AML-193 (cell line): ENCODE measurements around the gene TEX29.

Experiments
- DNase-seq, 2 experiments: peaks; one replicate each; lab custom pipeline; 2025; lab: John Stamatoyannopoulos, UW

Gene TEX29

DNA sequence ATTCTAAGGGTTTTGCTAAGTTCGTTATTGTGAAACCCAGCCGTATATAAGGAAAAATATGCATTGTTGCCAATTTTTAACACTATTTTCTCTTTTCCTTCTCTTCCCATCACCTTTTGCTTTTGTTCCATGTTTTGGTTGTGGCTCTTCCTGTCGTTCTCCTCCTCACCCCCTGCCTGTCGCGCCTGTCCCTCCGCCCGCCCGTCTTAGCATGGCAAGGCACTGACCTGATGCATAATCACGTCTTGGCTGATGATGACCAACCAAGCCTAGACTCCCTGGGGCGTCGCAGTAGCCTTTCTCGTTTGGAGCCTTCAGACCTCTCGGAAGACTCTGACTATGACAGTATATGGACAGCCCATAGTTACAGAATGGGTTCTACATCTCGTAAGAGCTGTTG, 28.5 kb upstream of the TEX29 start:
- no peak for DNase-seq

DNA sequence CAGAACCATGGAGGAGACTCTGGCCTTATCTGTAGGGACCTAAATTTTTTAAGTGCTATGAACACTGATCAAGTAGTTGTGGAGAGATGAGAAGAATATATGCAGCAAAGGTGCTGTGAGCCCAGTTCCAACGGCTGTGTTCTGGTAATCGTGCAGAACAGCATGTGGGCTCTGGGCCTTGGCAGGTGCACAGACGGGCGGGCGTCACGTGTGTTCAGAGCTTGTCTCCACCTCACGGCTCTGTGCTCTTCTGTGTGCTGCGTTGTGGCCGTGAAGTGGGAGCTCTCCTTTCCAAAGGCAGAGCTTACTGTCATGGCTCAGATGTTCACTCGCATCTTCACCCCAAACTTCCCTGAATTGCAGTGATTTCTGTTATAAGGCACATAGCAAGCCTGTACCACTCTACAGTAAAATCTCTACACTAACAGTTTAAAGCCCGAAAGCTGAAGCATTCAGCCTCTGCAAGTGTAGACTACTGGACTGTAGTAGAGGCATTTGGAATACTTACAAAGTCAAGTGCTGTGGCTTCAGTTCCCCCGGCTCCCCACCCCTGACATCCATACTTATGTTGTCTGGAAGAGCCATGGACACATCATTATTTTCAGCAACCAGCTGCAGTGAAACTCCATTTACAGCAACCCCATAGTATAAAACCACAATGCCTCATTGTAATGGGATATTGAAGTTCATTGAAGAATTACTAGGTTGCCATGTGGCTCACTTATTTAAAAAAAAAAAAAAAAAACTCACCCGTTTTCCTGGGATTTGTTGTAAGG, 27.5 kb upstream of the TEX29 start:
- no peak for DNase-seq

DNA sequence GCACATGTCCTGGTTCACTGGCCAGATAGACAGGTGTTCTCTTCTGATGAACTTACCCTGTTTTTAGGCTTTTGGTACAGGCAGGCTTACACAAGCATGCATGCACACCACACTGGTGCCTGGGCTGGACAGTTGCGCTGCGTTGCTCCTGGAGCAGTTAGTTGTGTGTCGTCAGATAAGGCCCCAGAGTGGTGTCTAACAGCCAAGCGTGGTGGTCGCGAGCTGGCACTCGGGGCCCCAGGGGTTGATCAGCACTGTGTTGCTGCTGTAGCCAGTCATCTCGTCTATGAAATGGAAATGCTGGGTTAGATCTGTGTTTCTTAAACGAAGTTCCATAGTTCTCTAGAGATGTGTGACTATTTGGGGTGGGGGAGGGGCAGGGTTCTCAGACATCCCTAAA, 24.6 kb upstream of the TEX29 start:
- DNase-seq, result no peak

DNA sequence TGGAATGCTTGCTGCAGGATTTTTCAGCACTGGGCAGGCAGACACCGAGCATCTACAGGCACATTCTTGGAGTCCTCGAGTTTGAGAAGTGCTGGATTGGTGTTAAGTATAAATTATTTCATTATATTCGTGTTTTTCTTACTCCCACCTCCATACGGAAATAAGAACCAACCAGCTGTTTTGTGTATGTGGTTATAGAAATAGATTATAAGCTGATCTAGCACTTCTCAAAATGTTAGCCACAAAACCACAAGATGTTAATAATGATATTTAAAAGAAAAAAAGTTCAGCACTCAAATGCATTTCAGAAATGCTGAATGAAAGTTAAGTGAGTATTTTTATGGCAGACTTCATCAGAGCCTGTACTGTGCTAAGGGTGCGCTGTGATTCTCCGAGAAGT, 24.0 kb upstream of the TEX29 start:
- DNase-seq, result no peak

DNA sequence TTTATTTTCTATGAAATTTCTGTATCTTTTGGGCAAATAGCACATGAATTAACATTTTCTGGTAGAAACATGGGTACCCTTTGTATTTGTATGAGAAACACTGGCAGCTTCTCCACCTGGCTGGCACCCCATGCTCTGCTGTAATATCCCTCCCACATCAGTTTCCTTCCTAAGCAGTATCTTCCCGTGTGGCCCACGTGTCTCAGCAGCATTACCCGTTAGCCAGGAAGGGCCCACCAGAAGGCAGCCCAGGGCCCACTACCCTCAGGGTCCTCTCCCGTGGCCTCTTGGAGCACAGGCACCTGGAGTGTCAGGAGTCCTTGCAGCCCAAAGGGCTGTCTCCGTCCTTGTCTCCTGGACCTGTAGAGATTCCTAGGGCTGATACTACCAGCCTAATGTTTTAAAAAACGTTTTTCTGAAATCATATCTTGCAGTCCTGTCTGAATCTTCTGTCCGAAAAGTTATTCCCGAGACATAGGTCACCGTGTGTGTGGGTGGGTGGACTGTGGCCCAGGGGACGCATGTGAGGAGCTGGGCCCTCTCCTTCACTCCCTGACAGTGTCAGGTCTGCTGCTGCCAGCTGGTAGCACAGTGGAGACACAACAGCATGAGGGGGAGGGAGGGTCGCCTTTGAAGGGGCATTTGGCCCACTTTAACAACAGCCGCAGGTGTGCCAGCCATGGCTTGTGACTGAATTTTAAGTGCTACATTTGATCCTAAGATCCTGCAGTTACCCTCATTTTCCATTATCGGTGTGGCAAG, 22.0 kb upstream of the TEX29 start:
- no peak for DNase-seq

DNA sequence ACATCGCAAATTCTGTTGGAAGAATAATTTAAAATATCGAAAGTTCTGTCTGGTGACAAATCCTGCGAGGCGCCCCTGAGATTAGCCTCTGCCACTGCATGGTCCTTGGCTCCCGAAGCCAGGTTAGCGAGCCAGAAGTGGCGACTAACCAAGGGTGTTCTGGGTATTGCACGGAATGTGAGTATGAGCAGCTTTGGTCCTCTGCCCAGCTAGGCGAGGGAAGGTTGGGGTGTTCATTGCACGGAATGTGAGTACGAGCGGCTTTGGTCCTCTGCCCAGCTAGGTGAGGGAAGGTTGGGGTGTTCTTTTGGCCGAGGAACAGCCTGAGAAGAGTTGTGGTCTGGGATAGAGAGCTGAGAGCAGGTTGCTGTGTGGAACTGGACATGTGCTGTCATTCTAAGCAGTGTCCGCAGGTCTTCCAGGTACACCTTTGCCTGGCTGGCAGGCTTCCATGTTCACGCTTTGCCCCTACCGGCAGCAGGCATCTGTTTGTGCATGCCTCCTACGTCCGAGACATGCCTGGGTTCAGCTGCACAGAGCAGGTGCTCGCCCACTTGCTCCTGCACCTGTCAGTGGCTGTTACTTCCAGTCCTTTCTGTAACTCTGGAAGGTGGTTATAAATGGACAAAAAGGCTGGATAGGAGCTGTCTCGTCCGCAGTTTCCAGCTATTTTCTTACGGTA, 18.3 kb upstream of the TEX29 start:
- DNase-seq, result no peak

DNA sequence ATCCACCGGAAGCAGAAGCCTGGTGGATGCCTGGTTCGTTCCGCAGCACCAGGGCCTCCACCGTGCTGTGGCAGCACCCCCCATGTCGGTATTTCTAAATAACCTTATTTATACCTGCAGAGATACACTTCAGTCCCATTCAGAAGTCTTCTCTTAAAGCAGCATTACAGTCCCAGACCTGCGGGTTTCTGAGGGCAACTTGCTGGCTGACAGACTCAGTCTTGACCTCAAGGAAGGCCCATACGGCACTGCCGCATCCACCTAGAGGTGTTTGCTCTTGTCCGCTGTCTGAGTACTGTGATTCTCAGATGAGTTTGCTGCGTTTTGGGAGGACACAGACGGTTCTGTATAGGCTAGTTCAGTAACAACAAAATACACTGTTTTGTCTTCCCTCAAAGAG, 16.9 kb upstream of the TEX29 start:
- DNase-seq, result no peak

DNA sequence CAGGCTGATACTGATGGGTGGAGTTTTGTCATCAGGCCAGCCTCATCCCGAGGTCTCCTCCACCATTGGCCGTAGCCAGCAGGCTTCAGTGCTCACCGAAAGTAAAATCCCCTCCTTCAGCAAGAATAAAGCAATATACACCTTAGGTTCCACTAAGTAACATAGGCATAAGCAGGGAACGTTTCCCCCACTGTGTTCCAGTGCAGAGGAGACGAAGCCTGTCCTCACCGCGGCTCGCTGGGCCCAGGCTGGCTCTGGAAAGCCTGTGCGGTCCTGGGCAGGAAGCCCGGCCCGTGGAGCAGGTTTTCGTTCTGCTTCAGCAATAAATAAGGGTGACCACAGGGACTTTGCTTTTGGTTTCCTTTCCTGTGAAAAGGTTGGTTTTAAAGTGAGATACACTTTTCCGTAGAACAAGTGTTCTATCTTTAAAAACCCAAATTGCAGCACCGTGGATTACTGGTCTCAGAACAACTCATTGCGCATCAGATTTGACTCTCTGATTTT, 16.3 kb upstream of the TEX29 start:
- no peak for DNase-seq

DNA sequence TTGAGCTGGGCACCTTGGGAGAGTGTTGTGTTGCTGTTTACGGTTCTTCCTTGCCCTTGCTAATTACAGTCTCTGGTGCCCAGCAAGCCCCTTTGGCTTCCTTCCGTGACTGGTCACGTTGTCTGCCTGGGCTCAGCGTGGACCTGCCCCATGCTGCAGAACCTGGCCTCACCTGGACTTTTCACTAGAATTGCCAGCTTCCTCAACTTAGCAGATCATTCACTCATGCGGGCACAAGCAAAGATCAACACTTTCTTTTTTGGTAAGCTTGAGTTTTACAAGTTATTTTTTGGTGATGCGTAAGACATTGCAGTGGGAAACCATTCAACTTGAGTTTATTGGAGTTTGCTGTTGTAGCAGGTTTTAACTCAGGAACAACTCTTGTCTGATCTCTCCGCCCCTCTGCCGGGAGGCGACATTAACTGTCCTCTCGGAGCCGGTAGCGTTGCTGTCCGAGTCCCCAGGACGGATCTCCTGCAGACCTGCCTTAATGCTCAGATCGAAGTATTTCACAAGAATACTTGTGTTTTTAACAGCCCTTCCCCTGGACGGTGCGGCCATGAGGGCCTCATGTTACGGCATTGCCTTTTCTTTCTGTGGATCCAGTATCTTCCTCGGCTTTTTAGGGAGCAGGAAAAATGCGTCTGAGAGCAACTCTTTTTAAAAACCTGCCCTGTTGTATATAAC, 15.7 kb upstream of the TEX29 start:
- DNase-seq, result no peak

DNA sequence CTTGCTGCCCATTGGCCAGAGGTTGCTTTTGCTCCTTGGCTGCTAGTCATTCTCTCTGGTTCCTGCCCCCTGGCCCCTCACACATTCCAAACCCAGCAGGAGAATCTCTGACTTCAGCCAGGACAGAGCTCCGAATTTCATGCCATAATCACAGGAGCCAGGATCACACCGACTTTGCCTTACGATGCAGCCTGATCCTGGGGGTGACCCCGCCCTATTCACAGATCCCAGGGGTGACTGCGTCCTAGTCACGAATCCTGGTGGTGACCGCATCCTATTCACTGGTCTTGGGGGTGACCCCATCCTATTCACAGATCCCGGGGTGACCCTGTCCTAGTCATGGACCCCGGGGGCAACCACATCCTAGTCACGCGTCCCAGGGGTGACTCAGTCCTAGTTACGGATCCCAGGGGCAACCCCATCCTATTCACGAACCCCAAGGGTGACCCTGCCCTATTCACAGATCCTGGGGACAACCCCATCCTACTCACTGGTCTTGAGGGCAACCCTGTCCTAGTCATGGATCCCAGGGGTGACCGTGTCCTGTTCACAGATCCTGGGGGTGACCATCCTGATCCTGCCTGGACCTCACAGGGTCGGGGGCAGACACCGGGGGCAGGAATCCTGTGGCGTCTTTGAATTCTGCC, 7.4 kb upstream of the TEX29 start:
- DNase-seq, result no peak

DNA sequence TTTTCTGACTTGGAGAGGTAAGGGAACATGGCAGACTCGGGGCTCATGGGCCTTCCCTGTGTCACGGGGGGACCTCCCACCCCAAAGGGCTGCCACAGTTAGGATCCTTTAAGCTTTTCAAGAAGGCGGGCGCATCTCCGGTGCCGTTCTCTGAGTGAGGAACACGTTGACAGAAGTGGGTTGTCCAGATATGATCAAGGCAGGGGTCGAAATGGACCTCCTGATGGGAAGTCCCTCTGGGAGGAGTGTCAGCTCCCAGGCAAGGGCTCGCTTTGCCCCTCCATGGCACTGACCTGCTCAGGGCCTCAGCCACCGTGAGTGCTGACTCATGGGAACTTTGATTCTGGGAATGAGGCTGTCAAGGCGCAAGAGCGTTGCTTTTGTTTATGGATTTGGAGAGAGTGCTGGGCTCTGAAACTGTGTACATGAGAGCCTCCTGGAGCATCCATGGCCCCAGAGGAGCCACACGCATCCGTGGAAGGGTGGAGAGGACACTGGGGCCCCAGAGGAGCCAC, 6.5 kb upstream of the TEX29 start:
- DNase-seq, result no peak

DNA sequence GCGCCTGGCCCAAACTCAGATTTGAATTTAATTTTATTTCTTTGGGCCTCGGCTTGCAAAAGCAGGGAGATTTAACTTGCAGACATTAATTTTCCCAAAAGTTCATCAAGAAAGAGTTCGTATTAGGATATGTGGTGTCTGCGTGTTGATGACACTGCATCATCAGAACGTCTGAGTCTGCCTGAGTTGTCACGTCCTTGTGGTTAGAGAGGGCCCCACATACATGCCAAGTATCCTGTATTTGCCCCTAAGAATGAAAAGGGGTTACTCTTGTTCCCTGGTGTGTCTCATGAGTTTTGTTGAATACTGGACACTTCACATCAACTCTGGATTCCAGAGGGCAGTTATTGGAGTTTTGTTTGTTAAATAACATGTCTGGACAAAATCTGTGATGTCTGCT, 5.6 kb upstream of the TEX29 start:
- DNase-seq, result no peak

DNA sequence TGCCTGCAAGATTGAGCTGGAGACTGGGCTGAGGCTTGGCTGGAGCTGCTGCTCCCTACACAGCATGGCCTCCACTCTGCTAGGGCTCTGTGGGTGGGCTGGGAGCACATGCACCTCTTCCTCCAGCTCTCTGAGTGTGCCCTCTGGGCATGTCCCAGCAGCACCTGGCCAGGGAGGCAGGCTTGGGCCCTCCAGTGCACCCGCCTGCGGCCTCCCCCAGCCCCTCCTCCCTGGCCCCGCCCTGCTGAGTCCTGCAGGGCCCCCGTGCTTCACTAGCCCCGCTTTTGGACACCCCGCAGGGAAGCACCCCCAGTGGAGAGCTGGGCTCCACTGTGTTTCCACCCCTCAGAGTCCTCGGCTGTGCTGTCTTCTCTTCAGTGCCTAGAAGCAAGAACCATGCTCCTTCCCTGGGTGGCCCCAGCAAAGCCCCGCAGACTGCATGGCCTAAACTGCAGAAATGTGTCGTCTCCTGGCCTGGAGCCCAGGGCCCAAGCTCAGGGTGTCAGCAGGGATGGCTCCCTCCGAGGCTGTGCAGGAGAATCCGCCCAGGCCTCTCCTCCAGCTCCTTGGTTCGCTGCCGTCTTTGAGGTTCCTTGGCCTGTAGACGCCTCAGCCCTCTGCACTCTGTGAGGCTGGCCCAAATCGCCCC, 5.0 kb upstream of the TEX29 start:
- DNase-seq, result no peak

DNA sequence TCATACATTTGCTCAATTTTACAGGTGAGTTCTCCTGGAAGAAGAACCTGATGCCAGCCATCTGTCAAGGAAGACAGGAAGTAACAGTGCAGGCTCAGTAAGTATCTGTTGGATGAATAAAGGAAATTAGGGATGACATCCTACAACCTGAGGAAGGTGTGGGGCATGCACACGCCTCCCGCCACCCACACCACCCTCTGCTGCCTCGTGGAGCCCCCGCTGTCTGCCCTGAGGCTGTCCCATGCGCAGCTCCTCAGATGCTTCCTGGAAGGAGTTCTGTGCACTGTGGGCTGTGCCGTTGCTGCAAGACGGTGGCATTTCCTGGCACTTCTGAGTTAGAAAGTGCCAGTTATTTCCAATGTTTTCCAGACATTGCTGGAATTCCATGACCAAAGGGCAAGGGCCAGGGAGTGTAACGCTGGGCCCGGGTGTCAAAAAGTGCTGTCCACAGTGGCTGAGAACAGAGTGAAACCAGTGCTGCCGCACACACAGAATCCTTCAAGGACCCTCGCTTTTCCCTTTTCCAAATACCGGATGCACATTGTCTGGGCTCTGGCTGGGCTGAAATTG, 4.2 kb upstream of the TEX29 start:
- no peak for DNase-seq

DNA sequence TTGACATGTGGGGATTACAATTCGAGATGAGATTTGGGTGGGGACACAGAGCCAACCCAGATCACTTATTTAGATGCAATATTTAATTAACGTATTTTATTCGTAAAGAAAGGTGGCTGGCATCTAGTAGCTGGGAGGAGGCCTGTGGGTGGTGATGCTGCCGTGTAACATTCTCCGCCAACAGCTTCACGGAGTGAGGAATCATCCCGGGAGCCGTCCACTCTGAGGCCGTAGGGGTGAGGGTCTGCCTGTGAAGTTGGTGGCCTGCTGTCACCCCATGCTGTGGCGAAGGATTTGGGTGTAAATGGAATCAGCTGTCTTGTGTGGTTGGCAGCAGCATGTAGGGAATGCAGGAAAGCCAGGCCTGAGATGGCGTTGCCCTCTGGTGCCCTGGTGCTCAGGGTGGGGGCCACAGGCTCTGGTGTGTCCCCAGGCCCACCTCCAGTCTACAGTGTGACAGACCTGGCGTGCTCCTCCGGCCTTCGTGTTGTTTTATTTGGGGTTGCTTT, 3.3 kb upstream of the TEX29 start:
- no peak for DNase-seq

DNA sequence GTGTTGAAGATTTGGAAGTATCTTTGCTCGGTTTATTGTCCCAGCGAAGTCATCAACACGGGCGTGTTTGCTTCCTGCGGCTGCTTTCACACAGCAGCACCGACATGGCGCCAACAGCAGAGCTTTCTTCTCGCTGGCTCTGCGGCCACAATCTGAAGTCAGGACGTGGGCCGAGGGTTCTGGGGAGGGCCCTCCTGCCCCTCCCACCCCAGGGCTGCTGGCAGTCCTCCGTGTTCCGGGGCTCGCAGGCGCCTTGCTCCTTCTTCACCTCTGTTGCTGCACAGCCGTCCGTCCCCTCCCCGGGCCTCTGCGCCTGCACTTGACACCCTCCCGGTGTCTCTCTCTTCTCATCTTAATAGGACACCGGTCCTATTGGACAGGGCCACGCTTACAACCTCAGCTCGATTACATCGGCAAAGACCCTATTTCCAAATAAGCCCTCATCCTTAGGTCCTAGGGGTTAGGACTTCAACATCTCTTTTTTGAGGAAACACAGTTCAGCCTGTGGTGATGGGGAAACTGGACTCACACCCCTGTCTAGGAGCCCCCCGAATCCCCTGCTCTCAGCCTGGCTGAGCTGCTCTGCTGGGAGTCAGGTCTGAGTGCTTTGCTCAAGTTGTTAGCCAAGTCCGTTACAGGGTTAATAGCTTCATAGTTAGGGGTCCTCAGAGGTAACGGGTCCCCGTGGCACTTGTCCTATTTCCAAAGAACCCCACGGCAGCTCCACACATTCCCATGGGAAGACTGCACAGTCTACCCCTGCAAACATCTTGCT, 2.7 kb upstream of the TEX29 start:
- DNase-seq, result no peak

DNA sequence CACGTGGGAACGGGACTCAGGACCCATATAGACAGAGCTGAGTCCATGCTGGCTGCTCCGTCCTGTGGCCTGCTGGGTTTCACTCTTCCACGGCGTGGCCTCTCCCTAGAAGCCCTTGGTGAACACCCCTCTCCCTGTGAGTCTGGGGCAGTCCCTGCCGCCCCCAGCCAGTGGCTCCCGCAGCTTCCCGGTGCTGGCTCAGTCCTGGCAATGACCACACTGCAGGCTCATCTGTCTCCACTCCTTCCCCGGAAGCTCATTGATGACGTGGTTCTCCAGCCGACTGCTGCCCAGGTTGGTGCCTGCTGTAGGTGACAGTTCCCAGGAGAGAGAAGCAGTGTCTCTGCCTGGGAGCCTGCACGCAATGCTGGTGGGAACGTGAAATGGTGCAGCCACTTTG, 2.1 kb upstream of the TEX29 start:
- no peak for DNase-seq

DNA sequence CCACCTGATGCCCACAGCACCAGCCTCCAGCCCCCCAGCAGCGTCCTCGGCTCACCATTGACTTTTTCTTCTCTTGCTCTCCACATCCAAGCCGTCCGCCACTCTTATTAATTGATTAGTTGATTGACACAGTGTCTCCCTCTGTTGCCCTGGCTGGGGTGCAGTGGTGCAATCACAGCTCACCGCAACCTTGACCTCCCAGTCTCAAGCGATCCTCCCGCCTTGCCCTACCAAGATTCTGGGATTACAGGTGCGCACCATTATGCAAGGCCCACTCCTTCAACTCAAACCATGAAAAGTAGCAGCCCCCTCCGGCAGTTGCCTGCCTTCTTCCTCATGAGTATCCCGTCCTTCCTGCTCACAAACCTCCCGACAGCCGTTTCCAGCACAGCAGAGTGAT, 921 bp upstream of the TEX29 start:
- DNase-seq, result no peak

DNA sequence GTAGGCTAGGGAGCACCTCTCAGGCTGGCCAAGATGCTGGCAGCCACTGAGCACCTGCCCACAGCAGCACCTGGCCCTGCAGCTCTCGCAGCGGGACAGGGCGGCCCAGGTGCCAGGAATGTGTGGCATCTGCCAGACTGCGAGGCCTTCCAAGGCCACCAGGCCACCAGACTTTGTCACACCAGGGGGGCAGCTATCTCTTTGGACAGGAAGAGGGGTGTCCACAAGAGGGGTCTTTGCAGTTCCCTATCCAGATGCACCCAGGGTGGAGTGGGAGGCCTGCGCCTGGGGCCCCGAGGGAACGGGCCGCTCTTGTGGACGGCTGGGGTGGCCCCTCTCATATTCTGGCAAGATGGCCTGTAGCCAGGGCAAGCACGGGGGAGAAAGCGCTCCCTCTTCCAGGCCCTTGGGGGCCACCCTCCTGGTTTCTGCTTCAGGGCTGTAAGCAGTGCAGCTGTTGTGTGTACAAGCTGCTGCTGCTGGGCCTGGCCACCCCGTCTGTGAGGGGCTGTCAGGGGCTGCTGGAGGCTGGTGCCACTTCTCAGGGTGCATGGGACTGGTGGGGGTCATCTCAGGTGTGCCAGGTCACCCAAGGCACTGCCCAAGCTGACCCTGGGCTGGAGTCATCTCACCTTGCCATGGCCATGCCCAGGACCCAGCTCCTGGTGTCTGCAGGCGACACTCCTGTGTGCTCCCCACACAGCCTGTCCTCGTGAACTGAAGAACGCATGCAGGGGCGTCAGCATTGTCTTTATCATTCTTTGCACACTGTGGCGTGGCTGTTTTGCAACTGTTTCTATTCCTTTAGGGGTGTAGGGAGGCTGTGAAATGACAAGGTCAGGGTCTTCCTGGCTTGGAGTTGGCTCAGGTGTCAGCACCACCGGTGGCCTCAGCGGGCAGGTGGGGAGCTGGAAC, 1.8 kb downstream of the TEX29 start:
- no peak for DNase-seq
